B cell (primary cell): Measurements from ENCODE around the gene MON1A. TPM values are rescaled to one million over a fixed set of nuclear protein-coding genes. Genes with fewer than 3 reads are reported as not detected.

ENCODE experiments used
- ATAC-seq: fragments of 200-7000 bp; cut with Tn5 transposase; one replicate; pipeline ENCODE4 v1.10.0; 2021; ENCODE audit warnings: low read depth, mild to moderate bottlenecking, moderate number of reproducible peaks, moderate library complexity
- CTCF ChIA-PET: fragments of 350-600 bp; sonication (Branson Sonifier 250); formaldehyde crosslinking; loops from one replicate; lab custom pipeline; 2021; ENCODE audit warnings: antibody characterized with exemption, inconsistent platforms; lab: Charles Lee
- POLR2A ChIA-PET: fragments of 350-600 bp; sonication (Branson Sonifier 250); formaldehyde crosslinking; loops from one replicate; lab custom pipeline; 2021; ENCODE audit warnings: antibody characterized with exemption; lab: Charles Lee
- DNase-seq: peaks from one replicate; pipeline ENCODE4 v3.0.0; 2013
- H2AFZ ChIP-seq: 2 replicates; pipeline ENCODE4 v1.6.1; 2012; ENCODE audit warnings: mild to moderate bottlenecking, low read depth, low read length; ENCODE audit not compliant: insufficient read depth, poor library complexity, severe bottlenecking
- H3K27ac ChIP-seq, 2 donors: 1 replicate in 1 of 2; 2 replicates in 1 of 2; pipeline ENCODE4 v1.5.1; 2012 to 2013; ENCODE audit warnings: low read length in 2 of 2, mild to moderate bottlenecking in 2 of 2, moderate library complexity in 1 of 2
- H3K27me3 ChIP-seq, 4 experiments: fragments of 200-600 bp in 1 of 4; sonication (generic) in 1 of 4; replicated peaks in 1 of 4; 1 replicate in 2 of 4; 2 replicates in 2 of 4; pipeline versions ENCODE4 v1.6.1 to v1.7.0; 2013 to 2016; ENCODE audit warnings: low read length in 3 of 4, mild to moderate bottlenecking in 2 of 4, mixed read lengths in 1 of 4, moderate library complexity in 1 of 4; ENCODE audit not compliant: insufficient read depth in 4 of 4, control insufficient read depth in 3 of 4; ENCODE audit errors: control extremely low read depth in 1 of 4
- H3K36me3 ChIP-seq, 2 experiments: replicated peaks in 1 of 2; 1 replicate in 1 of 2; 2 replicates in 1 of 2; pipeline versions ENCODE4 v1.6.1 to v1.7.1; 2013; ENCODE audit warnings: low read length in 1 of 2; ENCODE audit not compliant: insufficient read depth in 2 of 2, control insufficient read depth in 1 of 2; ENCODE audit errors: control extremely low read depth in 1 of 2, extremely low read depth in 1 of 2
- H3K4me1 ChIP-seq, 2 donors: fragments of 200-600 bp in 1 of 2; sonication (generic) in 1 of 2; 1 replicate in 1 of 2; 2 replicates in 1 of 2; pipeline versions ENCODE4 v1.5.1 to v1.6.1; 2013 to 2017; ENCODE audit warnings: low read length in 2 of 2; ENCODE audit not compliant: control insufficient read depth in 2 of 2, insufficient read depth in 2 of 2
- H3K4me2 ChIP-seq: replicated peaks from 2 replicates; pipeline ENCODE3; 2012; ENCODE audit warnings: mild to moderate bottlenecking, low read depth, low read length; ENCODE audit not compliant: poor library complexity, severe bottlenecking
- H3K4me3 ChIP-seq, 5 experiments: fragments of 200-600 bp in 1 of 5; sonication (generic) in 1 of 5; 1 replicate in 3 of 5; 2 replicates in 2 of 5; pipeline versions ENCODE4 v1.5.1 to v1.7.0; 2011 to 2016; ENCODE audit warnings: low read length in 4 of 5, mild to moderate bottlenecking in 4 of 5, low read depth in 2 of 5, control low read depth in 1 of 5, moderate library complexity in 1 of 5; ENCODE audit not compliant: insufficient read depth in 1 of 5; ENCODE audit errors: control extremely low read depth in 1 of 5, extremely low read depth in 1 of 5
- H3K79me2 ChIP-seq: fragments of 200-600 bp; sonication (generic); one replicate; pipeline ENCODE4 v1.6.0; 2016; ENCODE audit warnings: low read length; ENCODE audit not compliant: control insufficient read depth, insufficient read depth
- H3K9ac ChIP-seq: fragments of 200-600 bp; sonication (generic); 2 replicates; pipeline ENCODE4 v1.6.1; 2017; ENCODE audit warnings: mild to moderate bottlenecking, low read length, moderate library complexity
- H3K9me3 ChIP-seq, 3 donors: one replicate each; pipeline versions ENCODE4 v1.6.1 to v1.7.1; 2013; ENCODE audit warnings: low read length in 2 of 3; ENCODE audit not compliant: control insufficient read depth in 2 of 3, insufficient read depth in 1 of 3; ENCODE audit errors: control extremely low read depth in 1 of 3
- H4K20me1 ChIP-seq: 2 replicates; pipeline ENCODE4 v1.6.0; 2012; ENCODE audit warnings: mild to moderate bottlenecking, low read length; ENCODE audit not compliant: insufficient read depth, control insufficient read depth, poor library complexity, severe bottlenecking
- H3K27ac Mint-ChIP-seq: one replicate; pipeline ENCODE4 v1.8.0; 2021; ENCODE audit warnings: mixed read lengths
- H3K27me3 Mint-ChIP-seq: one replicate; pipeline ENCODE4 v1.8.0; 2021; ENCODE audit warnings: mixed read lengths
- H3K4me1 Mint-ChIP-seq: one replicate; pipeline ENCODE4 v1.8.0; 2021; ENCODE audit warnings: mixed read lengths
- H3K4me3 Mint-ChIP-seq: one replicate; pipeline ENCODE4 v1.8.0; 2021; ENCODE audit warnings: mixed read lengths
- H3K9me3 Mint-ChIP-seq: one replicate; pipeline ENCODE4 v1.8.0; 2022; ENCODE audit warnings: mixed read lengths; ENCODE audit not compliant: insufficient read depth
- EZH2 ChIP-seq: IDR thresholded peaks from 2 replicates; pipeline ENCODE4 v1.6.1; 2012; ENCODE audit warnings: borderline replicate concordance, low read depth, mild to moderate bottlenecking, moderate library complexity, low read length; ENCODE audit not compliant: insufficient read depth, poor library complexity, severe bottlenecking
- WGBS: methylation state at CpG from one replicate; pipeline ENCODE4 v1.1.5; 2013; ENCODE audit warnings: missing lambda C conversion rate; ENCODE audit not compliant: insufficient coverage; 5-methylcytosine and 5-hydroxymethylcytosine counted together
- intact Hi-C: fragments of 100-400 bp; cut with micrococcal nuclease; formaldehyde crosslinking; loops from one replicate; pipeline ENCODE4 v1.10.0; 2022
- polyA plus RNA-seq: library from polyadenylated mRNA; depleted of rRNA; stranded (reverse); fragments of >200 nt; gene quantifications from 2 replicates; pipeline ENCODE4 v1.2.3, GENCODE V29; 2012
- total RNA-seq, 2 donors: library from RNA; stranded (reverse); fragments of 120-200 nt in 1 of 2; gene quantifications; 1 replicate in 1 of 2; 2 replicates in 1 of 2; pipeline versions ENCODE4 v1.2.3 to v1.2.4, GENCODE V29; 2013 to 2022
- TF ChIP-seq, protein P1 (sequence below): fragments of 200-600 bp; IDR thresholded peaks from one replicate; pipeline ENCODE4 v1.8.0; 2022; ENCODE audit warnings: antibody characterized with exemption, mild to moderate bottlenecking

Gene MON1A
- total and polyA plus RNA-seq, 2 donors (not counting 1 experiment from before 2014, with no cell fraction given): 6.6 to 8.9 TPM

DNA sequence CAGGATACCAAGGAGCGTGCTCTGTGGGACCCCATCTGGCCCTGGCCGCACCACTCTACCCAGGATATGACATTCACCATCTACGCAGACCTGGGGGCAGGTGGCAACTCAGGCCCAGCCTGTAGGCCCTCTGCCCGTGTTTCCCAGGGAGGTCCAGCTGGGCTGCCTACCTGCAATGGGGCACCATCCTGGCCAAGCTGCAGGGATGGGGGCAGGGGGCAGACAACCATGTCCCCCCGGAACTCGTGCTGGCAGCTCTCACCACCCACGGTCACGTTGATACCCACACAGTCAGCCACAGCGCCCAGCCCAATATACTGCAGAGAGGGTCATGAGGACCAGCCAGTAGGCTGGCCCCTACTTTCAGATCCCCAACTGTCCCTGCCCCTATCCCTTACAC lies 33.8 kb downstream of the MON1A start:
- intact Hi-C loops: no loop called here
- WGBS: 90% methylated on average over 8 of the region's 9 CpGs
- H3K4me3 ChIP-seq: no peak overlapping the region
- ATAC-seq (no peak), DNase-seq (no peak)
- no peaks in the 10 kb centered on the region for H3K4me1 ChIP-seq
- no peak overlapping the region for H2AFZ ChIP-seq
- H3K9ac ChIP-seq: no peak overlapping the region
- Mint-ChIP-seq H3K27ac (no peak overlapping the region), H3K4me1 (no peaks in the 10 kb centered on the region), H3K4me3 (no peak overlapping the region), H3K9me3 (no peaks in the 10 kb centered on the region), H3K27me3 (no peaks in the 10 kb centered on the region)
- no peaks in the 10 kb centered on the region for H3K79me2 ChIP-seq
- no peak overlapping the region for H3K27ac ChIP-seq
- POLR2A ChIA-PET: interaction anchor here (0.6 kb wide), 1 partner anchor 349 kb away, joined by 4 read pairs; no protein-coding TSS in a partner anchor
- no peaks in the 10 kb centered on the region for H4K20me1 ChIP-seq
- H3K36me3 ChIP-seq: no peaks in the 10 kb centered on the region
- CTCF ChIA-PET: interaction anchor here (0.5 kb wide), 1 partner anchor 58 kb away, joined by 3 read pairs; no protein-coding TSS in a partner anchor
- no peak overlapping the region for H3K4me2 ChIP-seq
- TF ChIP-seq, protein P1, sequence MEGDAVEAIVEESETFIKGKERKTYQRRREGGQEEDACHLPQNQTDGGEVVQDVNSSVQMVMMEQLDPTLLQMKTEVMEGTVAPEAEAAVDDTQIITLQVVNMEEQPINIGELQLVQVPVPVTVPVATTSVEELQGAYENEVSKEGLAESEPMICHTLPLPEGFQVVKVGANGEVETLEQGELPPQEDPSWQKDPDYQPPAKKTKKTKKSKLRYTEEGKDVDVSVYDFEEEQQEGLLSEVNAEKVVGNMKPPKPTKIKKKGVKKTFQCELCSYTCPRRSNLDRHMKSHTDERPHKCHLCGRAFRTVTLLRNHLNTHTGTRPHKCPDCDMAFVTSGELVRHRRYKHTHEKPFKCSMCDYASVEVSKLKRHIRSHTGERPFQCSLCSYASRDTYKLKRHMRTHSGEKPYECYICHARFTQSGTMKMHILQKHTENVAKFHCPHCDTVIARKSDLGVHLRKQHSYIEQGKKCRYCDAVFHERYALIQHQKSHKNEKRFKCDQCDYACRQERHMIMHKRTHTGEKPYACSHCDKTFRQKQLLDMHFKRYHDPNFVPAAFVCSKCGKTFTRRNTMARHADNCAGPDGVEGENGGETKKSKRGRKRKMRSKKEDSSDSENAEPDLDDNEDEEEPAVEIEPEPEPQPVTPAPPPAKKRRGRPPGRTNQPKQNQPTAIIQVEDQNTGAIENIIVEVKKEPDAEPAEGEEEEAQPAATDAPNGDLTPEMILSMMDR: no peak
- no peak for TF ChIP-seq EZH2
- no peaks in the 10 kb centered on the region for H3K9me3 ChIP-seq
- no peaks in the 10 kb centered on the region for H3K27me3 ChIP-seq

DNA sequence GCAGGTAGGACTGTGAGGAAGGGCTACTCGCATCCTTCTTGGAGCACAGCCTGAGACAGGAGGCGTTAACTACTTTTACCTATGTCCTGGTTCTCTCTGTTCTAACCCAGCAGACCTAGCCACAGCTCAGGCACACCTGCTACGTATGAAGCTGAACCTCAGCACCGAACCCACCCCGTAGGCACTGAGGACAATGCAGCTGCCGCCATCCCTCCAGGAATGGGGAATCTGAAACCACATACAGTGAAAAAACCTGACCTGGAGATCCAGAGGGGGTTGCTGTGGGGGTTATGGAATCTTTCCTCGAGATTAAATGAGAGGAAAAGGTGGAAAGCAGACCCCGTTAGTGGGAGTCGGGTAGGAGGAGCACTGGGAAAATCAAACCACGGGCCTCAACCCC lies 40.3 kb downstream of the MON1A start:
- intact Hi-C loops: no loop called here
- no peaks in the 10 kb centered on the region for H3K4me1 ChIP-seq
- H3K4me2 ChIP-seq: no peak overlapping the region
- no peaks in the 10 kb centered on the region for H3K27me3 ChIP-seq
- Mint-ChIP-seq H3K27me3 (no peaks in the 10 kb centered on the region), H3K9me3 (no peaks in the 10 kb centered on the region), H3K4me3 (no peak overlapping the region), H3K4me1 (no peaks in the 10 kb centered on the region), H3K27ac (no peak overlapping the region)
- no peak for TF ChIP-seq EZH2
- TF ChIP-seq, protein P1: no peak
- H3K27ac ChIP-seq: no peak overlapping the region
- H2AFZ ChIP-seq: no peak overlapping the region
- ChIA-PET CTCF (no interaction called here), POLR2A (no interaction called here)
- DNase-seq (no peak), ATAC-seq (no peak)
- no peak overlapping the region for H3K4me3 ChIP-seq
- no peaks in the 10 kb centered on the region for H3K9me3 ChIP-seq
- H3K36me3 ChIP-seq: no peaks in the 10 kb centered on the region
- no peaks in the 10 kb centered on the region for H4K20me1 ChIP-seq
- H3K9ac ChIP-seq: no peak overlapping the region
- 87% methylated on average over 10 of the region's 10 CpGs for WGBS
- no peaks in the 10 kb centered on the region for H3K79me2 ChIP-seq
